CD4-positive, alpha-beta T cell treated with Interleukin-15 for 1 hour (primary cell): ENCODE data around the gene DNER.

Experiments used
- DNase-seq: peaks from one replicate; pipeline ENCODE4 v3.0.0-alpha.2; 2020

The DNER gene

DNA sequence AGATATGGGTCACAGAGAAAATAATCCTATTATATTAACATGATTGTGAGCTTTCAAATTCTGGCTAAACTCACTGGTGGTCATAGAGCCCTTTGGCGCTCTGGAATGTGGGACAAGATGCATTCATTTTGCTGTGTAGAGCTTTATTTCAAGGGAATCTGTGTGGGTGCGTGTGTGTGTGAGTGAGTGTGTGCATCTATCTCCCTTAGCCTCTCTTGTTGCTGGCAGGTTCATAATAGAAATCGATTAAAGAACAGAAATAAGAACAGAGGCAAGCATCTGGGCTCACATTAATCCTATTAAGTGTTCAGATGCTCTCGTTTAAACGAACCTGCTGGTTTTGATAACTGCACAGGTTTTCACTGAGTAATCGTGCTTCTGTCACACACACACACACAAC, 287.9 kb downstream of the DNER start:
- no peak for DNase-seq

DNA sequence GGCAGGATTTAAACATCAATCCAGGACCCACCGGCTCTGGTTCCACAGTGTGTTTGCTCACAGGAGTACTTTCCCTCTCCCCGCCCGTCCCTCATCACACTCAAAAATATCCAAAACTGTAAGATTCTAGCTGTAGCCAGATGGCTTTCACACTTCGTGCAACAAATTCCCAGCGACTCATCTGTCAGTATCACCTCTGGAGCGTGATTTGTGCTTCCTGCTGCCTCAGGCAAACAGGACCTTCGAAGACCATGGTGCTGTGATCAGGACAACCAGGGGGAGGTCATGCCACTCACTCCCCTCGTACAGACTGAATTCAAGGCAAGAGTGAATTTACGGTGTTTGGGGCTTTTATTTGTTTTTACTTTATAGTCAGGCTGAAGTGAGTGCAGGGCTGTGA, 288.8 kb downstream of the DNER start:
- no peak for DNase-seq

DNA sequence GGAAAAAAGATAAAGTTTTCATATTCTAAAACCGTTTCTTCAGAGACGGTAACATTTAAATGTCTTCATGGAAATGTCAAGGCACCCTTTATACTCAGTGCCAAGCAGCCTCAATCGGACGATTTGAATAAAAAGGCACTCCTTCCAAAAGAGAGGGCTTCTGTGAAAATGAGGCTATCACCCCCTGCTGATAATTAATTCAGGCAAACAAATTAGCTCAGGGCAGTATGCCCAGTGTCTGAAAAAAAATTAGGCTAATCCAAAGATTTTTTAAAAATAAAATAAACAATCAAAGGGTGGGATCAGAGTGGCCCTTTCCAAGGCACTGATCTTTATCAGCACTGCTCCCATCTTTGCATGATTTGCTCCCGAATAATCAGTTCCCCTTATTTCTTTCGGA, 292.3 kb downstream of the DNER start:
- DNase-seq = no peak

DNA sequence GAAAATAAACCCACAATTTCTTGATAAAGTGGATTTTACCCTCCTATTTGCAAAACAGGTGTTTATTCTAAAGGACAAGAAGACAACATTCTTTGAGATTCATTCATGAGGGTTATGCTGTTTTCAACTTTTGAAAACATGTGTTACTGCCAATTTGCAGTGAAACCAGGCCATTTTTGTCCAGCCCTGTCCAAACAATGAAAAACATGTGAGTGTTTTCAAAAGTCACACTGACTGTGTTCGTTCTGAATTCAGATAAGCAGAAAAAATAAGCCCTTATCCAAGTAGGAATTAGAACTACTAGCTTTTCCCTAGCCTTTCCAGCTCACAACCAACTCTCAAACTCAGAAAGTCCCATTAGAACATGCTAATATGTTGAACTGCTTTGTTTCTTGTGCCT, 295.2 kb downstream of the DNER start:
- no peak for DNase-seq

DNA sequence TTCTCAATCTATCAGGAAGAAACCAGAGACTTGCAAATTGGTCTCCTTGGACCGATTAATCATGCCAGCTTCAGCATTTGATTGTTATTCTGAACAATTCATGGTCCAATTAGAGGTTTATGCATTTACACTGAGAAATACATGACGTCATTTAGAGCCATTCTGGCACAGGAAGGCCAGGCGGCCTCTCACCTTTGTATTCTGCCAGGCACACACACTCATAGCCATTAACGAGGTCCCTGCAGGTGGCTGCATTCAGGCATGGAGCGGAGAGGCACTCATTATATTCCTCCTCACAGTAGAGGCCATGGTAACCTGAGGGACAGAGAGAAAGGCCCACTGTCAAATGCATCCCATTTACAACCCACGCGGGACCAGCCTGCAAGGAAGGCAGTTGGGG, 296.4 kb downstream of the DNER start:
- DNase-seq = no peak

DNA sequence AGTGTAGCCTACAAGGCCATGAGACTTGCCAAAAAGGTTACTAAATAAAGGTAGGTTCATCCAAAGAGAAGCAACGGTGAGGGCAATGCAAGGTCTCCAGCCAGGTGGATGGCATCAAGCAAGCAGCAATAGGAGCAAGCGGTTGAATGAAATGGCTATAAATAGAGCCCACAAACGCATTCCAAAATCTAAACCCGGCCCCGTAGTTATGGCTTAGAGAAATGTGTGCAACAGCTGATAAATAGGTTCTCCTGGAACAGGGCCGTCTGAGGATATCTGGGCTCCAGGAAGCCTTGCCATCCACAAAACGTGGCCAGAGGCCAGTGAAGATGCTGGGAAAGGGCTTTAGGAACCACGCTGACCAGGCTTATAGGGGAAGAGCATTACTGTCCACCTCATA, 297.2 kb downstream of the DNER start:
- no peak for DNase-seq

- DNase-seq = peak; percentile 65
Observed at GRCh38 chr2:229416116-229416694, 298.1 kb downstream of the DNER start.

GRCh38 chr2:229414631-229415030, 299.7 kb downstream of the DNER start:
- no peak for DNase-seq

DNA sequence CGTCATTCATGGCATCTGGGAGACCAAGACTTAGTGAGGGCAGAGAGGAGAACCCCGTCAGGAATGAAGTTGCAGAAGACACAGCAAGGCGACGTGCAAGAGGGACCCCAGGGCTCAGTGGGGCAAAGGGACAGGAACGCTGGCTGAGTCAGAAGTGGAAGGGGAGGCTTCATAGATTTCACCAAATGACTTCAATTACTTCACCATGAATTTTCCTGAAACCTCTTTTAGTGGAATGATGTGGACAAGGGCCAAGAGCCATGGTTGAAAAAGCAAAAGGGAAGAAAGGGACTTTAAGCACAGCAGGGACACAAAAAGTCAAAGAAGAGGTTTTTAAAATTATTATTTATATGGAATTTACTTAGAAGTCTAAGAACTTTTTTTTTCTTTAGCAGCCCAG, 301.7 kb downstream of the DNER start:
- no peak for DNase-seq

GRCh38 chr2:229410946-229411345, 303.4 kb downstream of the DNER start:
- DNase-seq = no peak

DNA sequence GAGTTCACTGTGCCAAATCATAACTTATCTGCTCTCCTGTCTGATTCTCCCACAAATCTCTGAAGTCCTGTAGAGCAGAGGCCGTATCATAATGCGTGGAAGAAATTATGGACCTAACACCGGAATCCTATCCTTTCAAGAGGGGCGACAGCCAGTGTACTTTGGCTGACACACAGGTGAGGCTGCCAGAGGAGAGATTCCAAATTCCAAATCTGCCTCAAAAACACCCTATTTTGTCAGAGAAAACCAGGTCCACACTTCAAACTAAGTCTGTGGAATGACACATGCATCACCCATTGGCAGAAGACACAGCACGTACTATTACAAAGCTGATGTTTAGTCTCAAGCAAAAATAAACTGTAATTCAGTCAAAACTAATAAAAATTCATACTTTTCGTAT, 304.1 kb downstream of the DNER start:
- DNase-seq = no peak

DNA sequence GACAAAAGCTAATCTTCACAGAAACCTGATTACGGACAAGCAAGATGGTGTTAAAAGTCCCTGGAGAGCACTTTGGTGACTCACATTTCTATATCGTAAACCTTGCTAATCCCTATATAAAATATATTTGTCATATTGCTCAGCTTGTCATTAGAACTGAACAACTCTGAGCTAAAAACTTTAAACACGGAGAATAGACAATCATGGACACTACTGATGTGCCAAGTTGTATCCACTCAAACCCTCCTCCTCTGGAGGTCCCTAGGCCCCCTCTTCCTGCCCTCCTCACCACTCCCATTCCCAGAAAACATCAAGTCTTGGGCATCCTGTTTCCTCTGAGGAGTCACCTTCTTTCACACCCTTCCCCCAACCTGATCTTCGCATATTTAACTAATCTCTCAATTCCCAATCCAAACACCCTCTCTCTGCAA, 304.6 kb downstream of the DNER start:
- no peak for DNase-seq

DNA sequence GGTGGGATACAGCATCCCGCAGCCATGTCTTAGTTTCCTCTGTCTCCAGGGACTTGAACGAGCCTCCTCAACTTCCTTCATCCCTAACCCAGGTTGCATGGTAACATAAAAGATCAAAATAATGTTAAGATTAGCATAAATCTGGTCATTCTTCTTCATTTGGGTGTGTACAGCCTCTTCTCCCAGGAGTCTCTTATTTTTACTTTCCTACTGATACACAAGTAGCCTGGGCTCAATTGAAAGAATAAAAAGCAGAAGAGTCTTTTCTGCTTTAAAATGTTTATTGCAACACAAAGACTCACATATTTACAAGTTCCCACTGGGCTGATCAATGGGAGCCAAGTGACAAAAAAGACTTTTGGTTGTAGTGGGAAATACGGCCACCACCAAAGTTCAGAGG, 305.4 kb downstream of the DNER start:
- DNase-seq = no peak

DNA sequence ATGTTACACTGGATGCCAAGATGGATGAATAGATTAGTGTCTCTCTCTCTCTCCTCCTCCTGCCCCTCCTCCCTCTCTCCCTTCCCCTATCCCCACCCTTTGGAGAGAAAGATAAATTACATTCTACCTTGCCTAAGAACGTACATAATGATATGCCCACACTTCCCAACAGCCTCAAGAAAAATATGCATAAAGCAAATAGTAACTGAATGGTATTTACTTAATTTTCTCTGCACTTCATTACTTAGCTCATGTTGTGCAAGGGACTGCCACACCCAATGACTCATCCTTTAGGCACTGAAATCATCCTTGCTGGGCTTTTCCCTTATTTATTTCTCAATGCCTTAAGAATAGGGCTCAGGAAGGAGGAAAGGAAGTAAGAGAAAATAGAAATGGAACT, 306.0 kb downstream of the DNER start:
- peak; percentile 63 for DNase-seq

DNA sequence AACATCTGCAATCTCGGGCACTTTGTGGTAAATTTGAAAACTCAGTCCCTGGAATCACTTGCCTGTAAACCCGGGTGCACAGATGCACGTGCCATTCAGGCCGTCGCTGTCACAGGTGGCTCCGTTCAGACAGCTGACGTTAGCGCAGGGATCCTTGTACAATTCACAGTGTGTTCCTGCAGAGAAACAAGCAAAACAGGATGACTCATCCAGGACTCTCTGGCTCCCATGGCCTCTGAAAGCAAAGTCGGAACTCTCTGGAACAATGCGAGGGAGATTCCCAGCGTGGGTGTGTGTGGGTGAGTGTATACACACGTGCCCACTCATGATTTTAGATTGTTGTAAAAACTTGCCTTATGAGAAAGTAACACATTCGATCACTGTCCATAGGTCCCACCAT, 307.2 kb downstream of the DNER start:
- peak; percentile 20 for DNase-seq

DNA sequence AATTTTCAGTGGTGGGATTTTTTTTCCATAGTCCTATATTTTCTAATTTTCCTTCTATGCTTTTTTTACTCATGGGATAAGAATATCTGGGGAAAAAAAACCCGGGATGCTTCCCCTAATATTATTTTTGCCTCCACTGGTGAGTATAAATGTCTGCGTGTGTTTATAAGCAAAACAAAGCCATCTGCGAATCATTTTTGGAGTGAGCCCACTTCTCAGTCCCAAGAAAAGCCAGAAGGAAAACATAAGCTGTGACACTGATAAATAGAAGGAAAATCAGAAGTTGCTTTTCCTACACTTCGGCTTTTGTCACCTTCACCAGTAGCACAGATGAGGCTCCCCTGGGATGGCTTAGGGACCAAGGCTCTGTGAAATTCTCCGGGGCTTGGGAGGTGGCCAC, 308.6 kb downstream of the DNER start:
- no peak for DNase-seq

DNA sequence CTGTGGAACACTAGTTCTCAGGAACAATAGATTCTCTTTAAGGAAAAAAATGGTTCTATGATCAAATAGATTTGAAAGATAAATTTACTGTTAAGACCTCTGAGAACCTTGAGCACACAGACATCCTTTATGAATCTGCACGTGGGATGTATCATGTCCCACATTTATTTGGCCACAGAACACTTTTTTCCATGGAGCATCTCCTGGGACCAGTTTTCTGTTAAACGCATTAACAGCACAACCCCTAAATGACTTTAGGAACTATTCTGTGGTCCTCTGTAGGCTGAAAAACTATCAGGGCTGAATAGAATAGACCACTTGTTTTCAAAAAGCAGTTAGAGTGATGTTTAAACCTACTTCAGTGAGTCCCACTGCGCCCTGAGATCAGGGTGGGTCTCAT, 311.1 kb downstream of the DNER start:
- DNase-seq = no peak

GRCh38 chr2:229401171-229401865, 313.0 kb downstream of the DNER start:
- no peak for DNase-seq

DNA sequence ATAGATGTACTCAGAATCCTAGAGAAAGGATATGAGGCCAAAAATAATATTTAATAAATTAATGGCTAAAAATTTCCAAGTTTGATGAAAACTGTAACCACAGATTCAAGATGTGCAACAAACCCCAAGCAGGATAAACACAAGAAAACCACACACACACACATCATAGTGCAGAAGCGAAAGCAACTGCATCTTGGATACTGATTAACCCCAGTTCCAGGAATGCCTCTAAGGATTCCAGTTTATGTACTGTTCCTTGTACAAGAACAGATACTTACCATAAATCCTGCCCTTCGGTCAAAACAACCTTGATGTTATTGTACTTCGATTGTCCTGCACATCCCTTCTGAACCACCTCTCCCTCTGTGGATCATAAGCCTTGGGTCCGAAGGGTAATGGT, 320.4 kb downstream of the DNER start:
- DNase-seq = no peak

DNA sequence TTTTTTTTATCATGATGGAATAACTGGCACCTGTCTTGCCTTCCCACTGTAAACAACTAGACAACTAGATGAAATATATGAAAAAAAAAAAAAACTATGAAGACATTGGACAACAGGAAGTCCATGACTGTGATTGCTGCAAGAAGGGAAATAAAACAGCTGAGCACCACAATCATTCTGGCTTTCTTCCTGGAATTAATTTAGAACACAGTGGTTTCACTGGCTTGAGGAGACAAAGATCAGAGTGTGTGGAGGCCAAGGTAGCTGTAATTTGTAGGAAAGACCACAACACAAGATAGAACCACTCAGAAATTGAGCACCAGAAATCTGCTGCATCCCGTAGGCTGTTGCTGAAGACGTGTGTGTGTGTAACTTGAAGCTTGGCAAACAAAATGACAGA, 322.2 kb downstream of the DNER start:
- no peak for DNase-seq

GRCh38 chr2:229388731-229389130, 325.6 kb downstream of the DNER start:
- no peak for DNase-seq

DNA sequence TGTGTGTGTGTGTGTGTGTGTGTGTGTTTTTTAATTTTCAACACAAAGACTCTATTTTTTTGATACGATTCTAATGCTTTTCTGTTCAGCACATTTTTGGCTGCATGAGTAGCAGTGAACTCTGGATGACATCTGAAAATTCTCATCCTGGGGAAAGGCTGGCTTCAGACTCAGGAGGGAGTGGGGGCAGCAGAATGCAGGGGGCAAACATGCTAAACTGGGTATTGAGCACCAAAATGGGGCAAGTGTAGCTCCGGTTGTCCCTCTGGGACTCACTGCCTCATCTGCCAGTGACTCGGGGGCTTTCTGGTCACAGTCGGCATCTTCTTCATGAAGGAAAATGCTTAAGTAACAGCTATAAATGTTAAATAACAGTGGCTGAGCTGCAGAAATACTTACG, 326.5 kb downstream of the DNER start:
- DNase-seq = no peak

DNA sequence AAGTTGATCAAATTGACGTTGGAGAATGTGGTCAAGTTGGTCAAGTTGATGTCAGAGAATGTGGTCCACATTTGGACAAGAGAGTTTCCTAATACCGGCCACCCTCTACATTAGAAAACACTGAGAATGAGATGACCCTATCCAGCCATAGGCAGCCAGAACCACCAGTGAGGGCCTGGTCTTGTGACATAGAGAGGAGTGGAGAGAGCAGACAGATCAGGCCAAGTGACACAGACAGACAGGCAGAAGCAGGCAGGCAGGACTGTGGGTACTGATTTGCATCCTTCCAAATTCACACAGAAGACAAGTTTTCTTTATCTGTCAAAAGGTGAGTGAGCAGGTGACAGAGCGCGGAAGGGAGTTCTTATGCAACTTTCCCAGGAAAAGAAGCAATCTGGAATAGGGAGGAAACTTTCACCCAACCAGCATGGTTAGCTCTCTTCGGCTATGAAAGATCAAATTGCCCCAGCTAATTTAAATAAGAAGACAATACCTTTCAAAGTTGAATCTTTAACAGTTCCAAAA, 334.2 kb downstream of the DNER start:
- DNase-seq = no peak

- DNase-seq = no peak
Observed at GRCh38 chr2:229378386-229378785, 336.0 kb downstream of the DNER start.

DNA sequence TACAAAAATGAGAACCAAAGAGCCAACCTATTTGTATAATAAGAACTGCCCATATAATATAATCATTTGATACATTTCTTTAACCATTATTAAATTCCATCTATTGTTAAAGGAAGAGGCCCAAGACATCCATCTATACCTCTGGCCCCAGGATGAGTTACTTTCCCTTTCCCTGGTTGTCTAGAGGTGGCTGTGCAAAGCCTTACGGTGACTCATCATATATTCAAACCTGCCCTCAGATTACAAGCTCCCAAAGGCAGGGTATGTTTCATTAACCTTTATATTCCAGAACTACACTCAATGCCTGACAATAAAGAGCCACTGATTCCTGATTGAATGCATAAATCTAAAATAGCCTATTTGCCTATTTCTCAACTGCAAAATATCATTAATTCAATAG, 337.5 kb downstream of the DNER start:
- no peak for DNase-seq
